ENCODE data around the gene ST7L. TPM values are rescaled to one million over a fixed set of nuclear protein-coding genes. Genes with fewer than 3 reads are reported as not detected.

The ST7L gene
- total RNA-seq, 2 donors from 2014 or later = 20.3 to 32.2 TPM

DNA sequence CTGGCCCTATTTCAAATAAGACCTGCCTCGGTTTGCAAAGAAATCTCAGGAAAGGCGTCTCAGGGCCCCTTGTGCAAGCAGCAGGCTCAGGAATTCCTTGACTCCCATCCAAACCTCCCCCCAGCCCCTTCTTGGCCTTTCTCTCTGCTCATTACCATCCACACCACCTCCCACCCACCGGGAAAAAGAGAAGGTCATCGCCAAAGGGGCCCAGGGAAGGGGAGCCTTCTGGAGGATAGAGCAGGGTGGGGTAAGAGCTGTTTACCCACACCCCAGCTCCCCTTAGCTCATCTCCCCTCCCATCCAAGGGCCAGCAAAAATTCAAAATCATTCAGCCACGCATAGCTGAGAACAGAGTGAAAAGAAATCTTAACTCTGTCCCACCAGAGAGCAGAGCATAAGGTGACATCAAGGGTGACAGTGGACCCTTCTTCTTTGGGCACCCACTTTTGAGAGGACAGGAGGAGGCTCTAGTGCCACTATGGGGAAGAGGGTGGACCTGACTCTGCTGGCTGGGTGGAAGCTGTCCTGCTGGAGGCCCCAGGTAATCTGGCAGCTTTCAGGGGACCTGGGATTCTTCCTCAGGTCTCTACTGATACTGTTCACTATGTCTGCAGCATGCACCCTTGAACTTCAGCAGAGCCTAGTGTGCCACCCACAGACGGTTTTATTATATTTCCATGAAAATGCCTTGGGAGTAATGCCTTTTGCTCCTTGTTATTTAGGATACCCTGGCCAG lies 114.1 kb downstream of the ST7L start:
- H3K36me3 ChIP-seq = no peaks in the 10 kb centered on the region
- no peak overlapping the region for H3K27ac ChIP-seq
- peaks cover 6 to 22% of the 10 kb centered on the region in 2 donors for H3K4me1 ChIP-seq (ENCODE audit: control insufficient read depth in 1 of 2, low read depth in 2 of 2)
- TF ChIP-seq, protein P1, sequence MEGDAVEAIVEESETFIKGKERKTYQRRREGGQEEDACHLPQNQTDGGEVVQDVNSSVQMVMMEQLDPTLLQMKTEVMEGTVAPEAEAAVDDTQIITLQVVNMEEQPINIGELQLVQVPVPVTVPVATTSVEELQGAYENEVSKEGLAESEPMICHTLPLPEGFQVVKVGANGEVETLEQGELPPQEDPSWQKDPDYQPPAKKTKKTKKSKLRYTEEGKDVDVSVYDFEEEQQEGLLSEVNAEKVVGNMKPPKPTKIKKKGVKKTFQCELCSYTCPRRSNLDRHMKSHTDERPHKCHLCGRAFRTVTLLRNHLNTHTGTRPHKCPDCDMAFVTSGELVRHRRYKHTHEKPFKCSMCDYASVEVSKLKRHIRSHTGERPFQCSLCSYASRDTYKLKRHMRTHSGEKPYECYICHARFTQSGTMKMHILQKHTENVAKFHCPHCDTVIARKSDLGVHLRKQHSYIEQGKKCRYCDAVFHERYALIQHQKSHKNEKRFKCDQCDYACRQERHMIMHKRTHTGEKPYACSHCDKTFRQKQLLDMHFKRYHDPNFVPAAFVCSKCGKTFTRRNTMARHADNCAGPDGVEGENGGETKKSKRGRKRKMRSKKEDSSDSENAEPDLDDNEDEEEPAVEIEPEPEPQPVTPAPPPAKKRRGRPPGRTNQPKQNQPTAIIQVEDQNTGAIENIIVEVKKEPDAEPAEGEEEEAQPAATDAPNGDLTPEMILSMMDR (IDR thresholded peaks at IDR 0.05) = no peak
- DNase-seq (ENCODE audit: low spot score) (no peak), ATAC-seq (ENCODE audit: insufficient number of reproducible peaks, low FRiP score, low read depth) (no peak)
- H3K9me3 ChIP-seq = no peaks in the 10 kb centered on the region
- H3K27me3 ChIP-seq (replicated peaks; ENCODE audit: insufficient read depth) = no peaks in the 10 kb centered on the region
- H3K4me3 ChIP-seq = no peak overlapping the region

DNA sequence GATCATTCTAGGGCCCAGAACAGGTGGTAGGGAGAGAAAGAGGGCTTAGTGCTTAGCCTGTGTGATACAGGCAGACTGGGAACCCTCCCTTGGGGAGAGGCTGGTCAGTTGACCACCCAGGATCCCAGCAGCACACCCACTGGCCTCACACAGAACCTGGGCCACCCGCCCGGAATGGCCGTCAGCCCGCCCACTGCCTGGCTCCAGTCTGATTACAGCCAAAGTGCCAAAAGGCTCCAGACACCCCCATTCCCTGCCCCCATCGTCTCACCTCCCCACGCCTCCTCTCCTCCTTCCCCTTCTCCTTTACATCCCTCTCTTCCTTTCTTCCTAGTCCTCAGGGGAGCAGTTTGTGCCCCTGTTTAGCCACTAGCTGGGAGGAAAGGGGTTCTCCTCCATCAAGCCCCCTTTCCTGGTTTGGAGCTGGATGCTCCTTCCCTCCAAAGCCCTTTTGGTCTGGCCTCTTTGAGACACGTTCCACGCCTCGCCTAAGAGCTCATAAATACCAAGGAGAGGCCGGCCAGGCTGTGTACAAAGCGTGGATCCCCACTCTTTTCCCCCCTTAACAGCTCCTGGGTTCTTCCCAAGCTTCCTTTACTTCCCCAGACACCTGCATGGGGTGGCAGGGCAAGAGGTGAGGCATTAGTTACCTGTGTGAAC lies 114.8 kb downstream of the ST7L start:
- Histone ChIP-seq H3K4me3 (no peak overlapping the region), H3K27ac (no peak overlapping the region), H3K36me3 (no peaks in the 10 kb centered on the region), H3K27me3 (replicated peaks; ENCODE audit: insufficient read depth) (no peaks in the 10 kb centered on the region), H3K9me3 (no peaks in the 10 kb centered on the region), H3K4me1 (ENCODE audit: control insufficient read depth in 1 of 2, low read depth in 2 of 2) (peaks cover 6 to 20% of the 10 kb centered on the region in 2 donors)
- no peak for DNase-seq (ENCODE audit: low spot score)
- TF ChIP-seq, protein P1 (IDR thresholded peaks at IDR 0.05) = no peak
- ATAC-seq (ENCODE audit: insufficient number of reproducible peaks, low FRiP score, low read depth) = no peak

DNA sequence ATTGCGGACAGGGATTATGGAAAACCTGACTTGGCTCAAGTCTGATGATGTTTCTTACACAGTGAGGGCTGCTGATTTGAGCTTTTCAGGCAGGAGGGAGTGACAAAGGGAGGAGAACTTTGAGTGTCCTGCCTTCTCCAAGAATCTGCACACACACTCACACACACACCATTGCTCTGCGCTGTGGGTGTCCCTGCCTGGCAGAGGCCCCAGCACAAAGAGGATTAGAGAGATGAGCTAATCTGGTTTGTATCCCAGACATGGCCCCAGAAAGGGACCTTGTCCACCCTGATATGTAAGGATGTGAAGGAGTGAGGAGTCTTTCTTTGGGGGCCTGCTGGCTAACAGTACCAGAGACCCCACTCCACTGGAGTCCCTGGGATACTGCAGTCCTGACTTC lies 116.1 kb downstream of the ST7L start:
- no peak for DNase-seq (ENCODE audit: low spot score)
- H3K27me3 ChIP-seq (replicated peaks; ENCODE audit: insufficient read depth) = no peaks in the 10 kb centered on the region
- H3K36me3 ChIP-seq = no peaks in the 10 kb centered on the region
- no peak overlapping the region for H3K4me3 ChIP-seq
- no peaks in the 10 kb centered on the region for H3K9me3 ChIP-seq
- H3K27ac ChIP-seq = no peak overlapping the region
- no peak for ATAC-seq (ENCODE audit: insufficient number of reproducible peaks, low FRiP score, low read depth)
- peaks cover 6 to 9% of the 10 kb centered on the region in 2 donors for H3K4me1 ChIP-seq (ENCODE audit: control insufficient read depth in 1 of 2, low read depth in 2 of 2)
- TF ChIP-seq, protein P1 (IDR thresholded peaks at IDR 0.05) = no peak

DNA sequence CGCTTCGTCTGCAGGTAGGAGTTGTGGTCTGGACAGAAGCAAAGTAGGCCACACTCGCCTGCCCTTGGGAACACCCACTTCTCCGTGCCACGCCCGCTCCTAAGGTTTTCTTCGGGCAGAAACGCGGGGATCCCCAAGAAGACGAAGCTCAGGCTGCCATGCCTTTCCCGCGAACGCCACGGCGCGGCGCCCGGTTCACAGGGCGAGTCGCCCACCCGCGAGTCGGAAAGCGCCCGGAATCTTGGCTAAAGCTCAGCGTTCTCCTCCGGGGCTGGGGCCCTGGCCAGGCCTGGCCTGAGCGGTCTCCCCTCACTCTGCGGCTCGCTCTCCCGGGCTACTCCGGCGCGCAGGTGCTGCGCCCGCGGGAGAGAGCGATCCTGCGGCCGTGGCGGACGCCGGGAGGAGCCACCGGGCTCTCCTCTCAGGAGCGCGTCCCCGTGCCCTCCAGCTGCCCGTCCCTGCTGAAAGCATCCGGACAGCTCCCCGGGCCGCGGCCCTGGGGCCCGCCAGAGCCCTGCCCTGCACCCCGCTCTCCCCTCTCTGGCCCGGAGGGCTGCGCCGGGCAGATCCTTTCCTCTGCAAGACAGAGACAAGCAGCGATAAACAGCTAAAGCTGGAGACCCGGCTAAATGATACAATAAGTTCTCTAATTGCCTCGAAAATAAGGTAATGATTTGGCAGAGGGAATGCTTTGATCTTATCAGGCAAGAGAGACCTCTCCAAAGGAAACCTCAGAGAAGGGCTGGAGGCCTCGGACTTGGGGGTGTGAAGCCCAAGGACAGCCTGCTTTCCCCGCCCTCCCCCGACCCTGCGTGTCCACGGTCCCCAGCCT lies 116.9 kb downstream of the ST7L start:
- peak; percentile 22 for ATAC-seq (ENCODE audit: insufficient number of reproducible peaks, low FRiP score, low read depth)
- Histone ChIP-seq H3K27ac (no peak overlapping the region), H3K4me3 (peak overlapping the region; percentile 74), H3K36me3 (no peaks in the 10 kb centered on the region), H3K4me1 (ENCODE audit: control insufficient read depth in 1 of 2, low read depth in 2 of 2) (peaks cover 3 to 7% of the 10 kb centered on the region in 2 donors), H3K9me3 (no peaks in the 10 kb centered on the region), H3K27me3 (replicated peaks; ENCODE audit: insufficient read depth) (no peaks in the 10 kb centered on the region)
- TF ChIP-seq, protein P1 (IDR thresholded peaks at IDR 0.05) = peak; percentile 68
- no peak for DNase-seq (ENCODE audit: low spot score)

DNA sequence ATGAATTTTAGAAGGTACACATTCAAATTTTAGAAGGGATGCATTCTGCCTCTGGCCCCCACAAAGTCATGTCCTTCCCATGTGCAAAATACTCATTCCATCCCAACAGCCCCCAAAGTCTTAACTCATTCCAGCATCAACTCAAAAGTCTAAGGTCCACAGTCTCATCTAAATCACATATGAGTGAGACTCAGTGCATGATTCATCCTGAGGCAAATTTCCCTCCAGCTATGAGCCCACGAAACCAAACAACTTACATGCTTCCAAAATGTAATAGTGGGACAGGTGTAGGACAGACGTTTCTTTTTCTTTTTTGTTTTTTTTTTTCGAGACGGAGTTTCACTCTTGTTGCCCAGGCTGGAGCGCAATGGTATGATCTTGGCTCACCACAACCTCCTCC lies 122.7 kb downstream of the ST7L start:
- Histone ChIP-seq H3K9me3 (no peaks in the 10 kb centered on the region), H3K27me3 (replicated peaks; ENCODE audit: insufficient read depth) (no peaks in the 10 kb centered on the region), H3K27ac (no peak overlapping the region), H3K4me3 (no peak overlapping the region), H3K36me3 (no peaks in the 10 kb centered on the region), H3K4me1 (ENCODE audit: control insufficient read depth in 1 of 2, low read depth in 2 of 2) (no peaks in the 10 kb centered on the region)
- DNase-seq (ENCODE audit: low spot score) (no peak), ATAC-seq (ENCODE audit: insufficient number of reproducible peaks, low FRiP score, low read depth) (no peak)
- TF ChIP-seq, protein P1 (IDR thresholded peaks at IDR 0.05) = no peak

Data from thoracic aorta (tissue), 2 donors.